ENCODE data around the gene POR.

GRCh38 chr7:75884476-75884875 is 30.5 kb upstream of the POR start:
- TF ChIP-seq, protein P1, sequence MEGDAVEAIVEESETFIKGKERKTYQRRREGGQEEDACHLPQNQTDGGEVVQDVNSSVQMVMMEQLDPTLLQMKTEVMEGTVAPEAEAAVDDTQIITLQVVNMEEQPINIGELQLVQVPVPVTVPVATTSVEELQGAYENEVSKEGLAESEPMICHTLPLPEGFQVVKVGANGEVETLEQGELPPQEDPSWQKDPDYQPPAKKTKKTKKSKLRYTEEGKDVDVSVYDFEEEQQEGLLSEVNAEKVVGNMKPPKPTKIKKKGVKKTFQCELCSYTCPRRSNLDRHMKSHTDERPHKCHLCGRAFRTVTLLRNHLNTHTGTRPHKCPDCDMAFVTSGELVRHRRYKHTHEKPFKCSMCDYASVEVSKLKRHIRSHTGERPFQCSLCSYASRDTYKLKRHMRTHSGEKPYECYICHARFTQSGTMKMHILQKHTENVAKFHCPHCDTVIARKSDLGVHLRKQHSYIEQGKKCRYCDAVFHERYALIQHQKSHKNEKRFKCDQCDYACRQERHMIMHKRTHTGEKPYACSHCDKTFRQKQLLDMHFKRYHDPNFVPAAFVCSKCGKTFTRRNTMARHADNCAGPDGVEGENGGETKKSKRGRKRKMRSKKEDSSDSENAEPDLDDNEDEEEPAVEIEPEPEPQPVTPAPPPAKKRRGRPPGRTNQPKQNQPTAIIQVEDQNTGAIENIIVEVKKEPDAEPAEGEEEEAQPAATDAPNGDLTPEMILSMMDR (conservative IDR thresholded peaks at IDR 0.05 in 1 of 2, IDR thresholded peaks at IDR 0.05 in 1 of 2; ENCODE audit: extremely low read depth in 1 of 2, insufficient read depth in 1 of 2, low read depth in 1 of 2, low read length in 2 of 2): no peak
- TF ChIP-seq EZH2 (IDR thresholded peaks at IDR 0.05; ENCODE audit: borderline replicate concordance, low read length): no peak
